SK-N-SH treated with all-trans-retinoic acid at 6 μM for 48 hours (cell line): ENCODE results near the gene IGLL5.

ENCODE experiments used
- ATAC-seq: fragments of 200-7000 bp; cut with Tn5 transposase; 3 replicates; pipeline ENCODE4 v1.9.1; 2020; ENCODE audit warnings: mild to moderate bottlenecking, moderate library complexity
- ARNTL ChIP-seq: fragments of 450-650 bp; formaldehyde crosslinking; IDR thresholded peaks from 2 replicates; pipeline ENCODE4 v1.5.0; 2020; ENCODE audit warnings: low read depth, mild to moderate bottlenecking, moderate library complexity, borderline replicate concordance
- BACH2 ChIP-seq: fragments of 250-450 bp; sonication (Bioruptor Pico); IDR thresholded peaks from 2 replicates; pipeline ENCODE4 v1.9.0; 2021; ENCODE audit warnings: mild to moderate bottlenecking, borderline replicate concordance
- CSDC2 ChIP-seq: fragments of 250-450 bp; sonication (Bioruptor Pico); IDR thresholded peaks from 2 replicates; pipeline ENCODE4 v1.5.0; 2020; ENCODE audit warnings: mild to moderate bottlenecking, moderate library complexity
- ESRRG ChIP-seq: fragments of 250-450 bp; sonication (Bioruptor Pico); IDR thresholded peaks from 2 replicates; pipeline ENCODE4 v1.6.1; 2021; ENCODE audit warnings: mild to moderate bottlenecking
- GLIS3 ChIP-seq: fragments of 250-450 bp; sonication (Bioruptor Pico); IDR thresholded peaks from 2 replicates; pipeline ENCODE4 v1.5.0; 2020; ENCODE audit warnings: mild to moderate bottlenecking, moderate library complexity
- ISL1 ChIP-seq: fragments of 250-450 bp; sonication (Bioruptor Pico); IDR thresholded peaks from 2 replicates; pipeline ENCODE4 v2.1.2; 2022; ENCODE audit warnings: mild to moderate bottlenecking, moderate library complexity
- PPARA ChIP-seq: fragments of 250-450 bp; sonication (Bioruptor Pico); IDR thresholded peaks from 2 replicates; pipeline ENCODE4 v1.5.0; 2020; ENCODE audit warnings: mild to moderate bottlenecking, borderline replicate concordance
- RARB ChIP-seq: fragments of 250-450 bp; sonication (Bioruptor Pico); IDR thresholded peaks from 2 replicates; pipeline ENCODE4 v1.8.0; 2021; ENCODE audit warnings: mild to moderate bottlenecking, moderate library complexity
- SNAI2 ChIP-seq: fragments of 250-450 bp; sonication (Bioruptor Pico); IDR thresholded peaks from 2 replicates; pipeline ENCODE4 v1.5.0; 2020; ENCODE audit warnings: mild to moderate bottlenecking, moderate library complexity
- TCF4 ChIP-seq: fragments of 250-450 bp; sonication (Bioruptor Pico); IDR thresholded peaks from 2 replicates; pipeline ENCODE4 v1.8.0; 2021; ENCODE audit warnings: mild to moderate bottlenecking, moderate library complexity, borderline replicate concordance
- TOX ChIP-seq: fragments of 250-450 bp; sonication (Bioruptor Pico); IDR thresholded peaks from 2 replicates; pipeline ENCODE4 v1.8.0; 2021; ENCODE audit warnings: mild to moderate bottlenecking, moderate library complexity, borderline replicate concordance
- ZFP3 ChIP-seq: fragments of 250-450 bp; sonication (Bioruptor Pico); IDR thresholded peaks from 2 replicates; pipeline ENCODE4 v1.5.0; 2020; ENCODE audit warnings: mild to moderate bottlenecking, moderate library complexity
- ZNF565 ChIP-seq: fragments of 450-650 bp; formaldehyde crosslinking; conservative IDR thresholded peaks from 2 replicates; pipeline ENCODE4 v1.5.0; 2020; ENCODE audit warnings: low read depth, mild to moderate bottlenecking, moderate library complexity
- ZNF70 ChIP-seq: fragments of 450-650 bp; formaldehyde crosslinking; IDR thresholded peaks from 2 replicates; pipeline ENCODE4 v1.5.0; 2020; ENCODE audit warnings: mild to moderate bottlenecking, moderate library complexity
- ZNF8 ChIP-seq: fragments of 450-650 bp; formaldehyde crosslinking; IDR thresholded peaks from 2 replicates; pipeline ENCODE4 v1.5.0; 2020; ENCODE audit warnings: mild to moderate bottlenecking, moderate library complexity
- TF ChIP-seq, protein P1 (sequence below): fragments of 250-450 bp; sonication (Bioruptor Pico); IDR thresholded peaks from 2 replicates; pipeline ENCODE4 v1.5.1; 2020; ENCODE audit warnings: low read depth, mild to moderate bottlenecking, moderate library complexity
- TF ChIP-seq, protein P2 (sequence below): fragments of 250-450 bp; sonication (Bioruptor Pico); IDR thresholded peaks from 2 replicates; pipeline ENCODE4 v1.5.0; 2020; ENCODE audit warnings: mild to moderate bottlenecking, moderate library complexity
- TF ChIP-seq, protein P3 (sequence below): fragments of 250-450 bp; sonication (Bioruptor Pico); IDR thresholded peaks from 2 replicates; pipeline ENCODE4 v1.5.1; 2021; ENCODE audit warnings: mild to moderate bottlenecking, moderate library complexity
- TF ChIP-seq, protein P4 (sequence below): fragments of 250-450 bp; sonication (Bioruptor Pico); IDR thresholded peaks from 2 replicates; pipeline ENCODE4 v1.8.0; 2021; ENCODE audit warnings: low read depth, mild to moderate bottlenecking, moderate library complexity, borderline replicate concordance
- TF ChIP-seq, protein P5 (sequence below): fragments of 250-450 bp; sonication (Bioruptor Pico); IDR thresholded peaks from 2 replicates; pipeline ENCODE4 v1.8.0; 2020; ENCODE audit warnings: mild to moderate bottlenecking, moderate library complexity, borderline replicate concordance

The IGLL5 gene

DNA sequence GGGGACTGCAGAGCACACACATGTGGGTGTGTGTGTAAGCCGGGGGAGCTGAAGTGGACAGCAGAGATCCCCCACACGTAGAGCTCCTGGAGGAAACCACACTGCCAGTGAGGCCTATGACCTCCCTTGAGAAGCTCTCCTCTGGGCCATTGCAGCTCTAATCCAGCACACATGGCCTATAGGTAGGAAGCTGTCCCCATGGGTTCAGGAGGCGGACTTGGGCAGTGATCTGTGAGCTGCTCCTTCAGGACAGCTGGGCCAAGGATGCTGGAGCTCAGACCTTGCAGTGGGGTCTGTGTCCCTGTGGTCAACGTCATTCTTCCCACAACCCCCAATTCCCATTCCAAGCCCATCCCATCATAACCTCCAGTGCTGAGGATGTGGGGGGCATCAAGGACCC is 29.8 kb downstream of the IGLL5 start:
- ATAC-seq = no peak
- TF ChIP-seq BACH2 (no peak), RARB (CRISPR knock-in tag) (no peak), TCF4 (CRISPR knock-in tag) (no peak), CSDC2 (no peak), PPARA (CRISPR knock-in tag) (no peak), ZNF70 (CRISPR knock-in tag) (no peak), ZNF565 (CRISPR knock-in tag) (no peak), ARNTL (no peak), GLIS3 (CRISPR knock-in tag) (no peak), ZNF8 (CRISPR knock-in tag) (no peak)
- TF ChIP-seq, protein P1, sequence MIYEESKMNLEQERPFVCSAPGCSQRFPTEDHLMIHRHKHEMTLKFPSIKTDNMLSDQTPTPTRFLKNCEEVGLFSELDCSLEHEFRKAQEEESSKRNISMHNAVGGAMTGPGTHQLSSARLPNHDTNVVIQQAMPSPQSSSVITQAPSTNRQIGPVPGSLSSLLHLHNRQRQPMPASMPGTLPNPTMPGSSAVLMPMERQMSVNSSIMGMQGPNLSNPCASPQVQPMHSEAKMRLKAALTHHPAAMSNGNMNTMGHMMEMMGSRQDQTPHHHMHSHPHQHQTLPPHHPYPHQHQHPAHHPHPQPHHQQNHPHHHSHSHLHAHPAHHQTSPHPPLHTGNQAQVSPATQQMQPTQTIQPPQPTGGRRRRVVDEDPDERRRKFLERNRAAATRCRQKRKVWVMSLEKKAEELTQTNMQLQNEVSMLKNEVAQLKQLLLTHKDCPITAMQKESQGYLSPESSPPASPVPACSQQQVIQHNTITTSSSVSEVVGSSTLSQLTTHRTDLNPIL = no peak
- TF ChIP-seq, protein P2, sequence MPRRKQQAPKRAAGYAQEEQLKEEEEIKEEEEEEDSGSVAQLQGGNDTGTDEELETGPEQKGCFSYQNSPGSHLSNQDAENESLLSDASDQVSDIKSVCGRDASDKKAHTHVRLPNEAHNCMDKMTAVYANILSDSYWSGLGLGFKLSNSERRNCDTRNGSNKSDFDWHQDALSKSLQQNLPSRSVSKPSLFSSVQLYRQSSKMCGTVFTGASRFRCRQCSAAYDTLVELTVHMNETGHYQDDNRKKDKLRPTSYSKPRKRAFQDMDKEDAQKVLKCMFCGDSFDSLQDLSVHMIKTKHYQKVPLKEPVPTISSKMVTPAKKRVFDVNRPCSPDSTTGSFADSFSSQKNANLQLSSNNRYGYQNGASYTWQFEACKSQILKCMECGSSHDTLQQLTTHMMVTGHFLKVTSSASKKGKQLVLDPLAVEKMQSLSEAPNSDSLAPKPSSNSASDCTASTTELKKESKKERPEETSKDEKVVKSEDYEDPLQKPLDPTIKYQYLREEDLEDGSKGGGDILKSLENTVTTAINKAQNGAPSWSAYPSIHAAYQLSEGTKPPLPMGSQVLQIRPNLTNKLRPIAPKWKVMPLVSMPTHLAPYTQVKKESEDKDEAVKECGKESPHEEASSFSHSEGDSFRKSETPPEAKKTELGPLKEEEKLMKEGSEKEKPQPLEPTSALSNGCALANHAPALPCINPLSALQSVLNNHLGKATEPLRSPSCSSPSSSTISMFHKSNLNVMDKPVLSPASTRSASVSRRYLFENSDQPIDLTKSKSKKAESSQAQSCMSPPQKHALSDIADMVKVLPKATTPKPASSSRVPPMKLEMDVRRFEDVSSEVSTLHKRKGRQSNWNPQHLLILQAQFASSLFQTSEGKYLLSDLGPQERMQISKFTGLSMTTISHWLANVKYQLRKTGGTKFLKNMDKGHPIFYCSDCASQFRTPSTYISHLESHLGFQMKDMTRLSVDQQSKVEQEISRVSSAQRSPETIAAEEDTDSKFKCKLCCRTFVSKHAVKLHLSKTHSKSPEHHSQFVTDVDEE (CRISPR knock-in tag) = no peak
- TF ChIP-seq, protein P3, sequence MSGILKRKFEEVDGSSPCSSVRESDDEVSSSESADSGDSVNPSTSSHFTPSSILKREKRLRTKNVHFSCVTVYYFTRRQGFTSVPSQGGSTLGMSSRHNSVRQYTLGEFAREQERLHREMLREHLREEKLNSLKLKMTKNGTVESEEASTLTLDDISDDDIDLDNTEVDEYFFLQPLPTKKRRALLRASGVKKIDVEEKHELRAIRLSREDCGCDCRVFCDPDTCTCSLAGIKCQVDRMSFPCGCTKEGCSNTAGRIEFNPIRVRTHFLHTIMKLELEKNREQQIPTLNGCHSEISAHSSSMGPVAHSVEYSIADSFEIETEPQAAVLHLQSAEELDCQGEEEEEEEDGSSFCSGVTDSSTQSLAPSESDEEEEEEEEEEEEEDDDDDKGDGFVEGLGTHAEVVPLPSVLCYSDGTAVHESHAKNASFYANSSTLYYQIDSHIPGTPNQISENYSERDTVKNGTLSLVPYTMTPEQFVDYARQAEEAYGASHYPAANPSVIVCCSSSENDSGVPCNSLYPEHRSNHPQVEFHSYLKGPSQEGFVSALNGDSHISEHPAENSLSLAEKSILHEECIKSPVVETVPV (CRISPR knock-in tag) = no peak
- TF ChIP-seq, protein P4, sequence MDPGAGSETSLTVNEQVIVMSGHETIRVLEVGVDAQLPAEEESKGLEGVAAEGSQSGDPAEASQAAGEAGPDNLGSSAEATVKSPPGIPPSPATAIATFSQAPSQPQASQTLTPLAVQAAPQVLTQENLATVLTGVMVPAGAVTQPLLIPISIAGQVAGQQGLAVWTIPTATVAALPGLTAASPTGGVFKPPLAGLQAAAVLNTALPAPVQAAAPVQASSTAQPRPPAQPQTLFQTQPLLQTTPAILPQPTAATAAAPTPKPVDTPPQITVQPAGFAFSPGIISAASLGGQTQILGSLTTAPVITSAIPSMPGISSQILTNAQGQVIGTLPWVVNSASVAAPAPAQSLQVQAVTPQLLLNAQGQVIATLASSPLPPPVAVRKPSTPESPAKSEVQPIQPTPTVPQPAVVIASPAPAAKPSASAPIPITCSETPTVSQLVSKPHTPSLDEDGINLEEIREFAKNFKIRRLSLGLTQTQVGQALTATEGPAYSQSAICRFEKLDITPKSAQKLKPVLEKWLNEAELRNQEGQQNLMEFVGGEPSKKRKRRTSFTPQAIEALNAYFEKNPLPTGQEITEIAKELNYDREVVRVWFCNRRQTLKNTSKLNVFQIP = no peak
- TF ChIP-seq, protein P5, sequence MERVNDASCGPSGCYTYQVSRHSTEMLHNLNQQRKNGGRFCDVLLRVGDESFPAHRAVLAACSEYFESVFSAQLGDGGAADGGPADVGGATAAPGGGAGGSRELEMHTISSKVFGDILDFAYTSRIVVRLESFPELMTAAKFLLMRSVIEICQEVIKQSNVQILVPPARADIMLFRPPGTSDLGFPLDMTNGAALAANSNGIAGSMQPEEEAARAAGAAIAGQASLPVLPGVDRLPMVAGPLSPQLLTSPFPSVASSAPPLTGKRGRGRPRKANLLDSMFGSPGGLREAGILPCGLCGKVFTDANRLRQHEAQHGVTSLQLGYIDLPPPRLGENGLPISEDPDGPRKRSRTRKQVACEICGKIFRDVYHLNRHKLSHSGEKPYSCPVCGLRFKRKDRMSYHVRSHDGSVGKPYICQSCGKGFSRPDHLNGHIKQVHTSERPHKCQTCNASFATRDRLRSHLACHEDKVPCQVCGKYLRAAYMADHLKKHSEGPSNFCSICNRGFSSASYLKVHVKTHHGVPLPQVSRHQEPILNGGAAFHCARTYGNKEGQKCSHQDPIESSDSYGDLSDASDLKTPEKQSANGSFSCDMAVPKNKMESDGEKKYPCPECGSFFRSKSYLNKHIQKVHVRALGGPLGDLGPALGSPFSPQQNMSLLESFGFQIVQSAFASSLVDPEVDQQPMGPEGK (CRISPR knock-in tag) = no peak

DNA sequence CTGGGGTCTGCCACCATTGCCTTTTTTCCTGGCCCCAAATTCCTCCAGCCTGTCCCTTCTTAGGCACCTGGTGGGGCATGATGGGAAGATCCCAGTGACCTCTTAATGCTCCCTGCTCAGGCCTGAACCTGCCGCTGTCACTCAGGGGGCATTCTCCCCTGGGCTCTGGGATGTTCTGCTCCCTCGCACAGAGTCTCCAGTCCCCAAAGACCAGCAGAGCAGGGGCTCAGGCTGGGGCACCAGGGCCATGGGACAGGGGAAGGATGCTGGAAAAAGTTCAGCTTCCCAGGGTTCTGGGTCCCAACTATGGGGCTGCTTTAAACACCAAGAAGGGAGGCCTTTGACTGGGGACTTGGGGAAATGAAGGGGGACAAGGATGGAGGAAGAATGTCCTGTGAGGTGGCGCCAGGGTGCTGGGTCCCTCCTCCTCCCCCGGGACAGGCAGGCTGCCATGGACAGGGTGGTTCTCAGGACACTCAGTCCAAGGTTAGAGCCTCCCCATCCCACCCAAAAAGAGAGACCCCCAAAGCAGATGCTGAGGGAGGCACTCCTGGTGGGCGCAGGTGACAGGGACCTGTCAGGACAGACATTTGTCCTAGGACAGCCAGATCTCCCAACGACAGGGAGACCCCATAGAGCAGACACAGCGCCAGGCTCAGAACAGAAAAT is 30.8 kb downstream of the IGLL5 start:
- no peak for ATAC-seq
- TF ChIP-seq ARNTL = no peak
- TF ChIP-seq RARB (CRISPR knock-in tag) = no peak
- TF ChIP-seq ISL1 (CRISPR knock-in tag) = no peak

DNA sequence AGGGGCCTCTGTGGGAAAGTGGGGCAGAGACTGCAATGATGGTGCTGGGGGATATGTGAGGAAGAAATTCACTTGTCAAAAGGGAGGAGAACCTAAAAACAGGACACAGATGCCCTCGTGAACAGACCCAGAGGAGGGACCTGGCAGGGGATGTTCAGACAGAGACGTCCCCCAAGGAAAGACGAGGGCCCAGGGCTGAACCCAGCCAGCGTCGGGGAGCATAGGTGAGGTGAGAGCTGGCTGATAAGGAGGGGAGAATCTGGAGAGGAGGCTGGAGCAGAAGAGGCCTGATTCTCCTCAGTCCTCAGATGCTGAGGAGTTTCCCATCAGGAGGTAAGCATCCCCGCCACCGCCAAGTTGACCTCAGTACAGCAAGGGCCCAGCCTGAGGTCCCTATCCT is 31.4 kb downstream of the IGLL5 start:
- no peak for TF ChIP-seq SNAI2 (CRISPR knock-in tag)
- no peak for TF ChIP-seq ZFP3 (CRISPR knock-in tag)
- TF ChIP-seq, protein P2 (CRISPR knock-in tag) = no peak
- TF ChIP-seq ESRRG (CRISPR knock-in tag) = no peak
- TF ChIP-seq TOX (CRISPR knock-in tag) = no peak
- no peak for TF ChIP-seq ARNTL
- no peak for TF ChIP-seq ZNF70 (CRISPR knock-in tag)
- TF ChIP-seq ISL1 (CRISPR knock-in tag) = no peak
- TF ChIP-seq, all 23 proteins: peak for 0
- no peak for ATAC-seq
